ENCODE measurements around the gene RFNG.

Gene RFNG

GRCh38 chr17:82060614-82061013 lies 9.0 kb upstream of the RFNG start:
- no peaks in the 10 kb centered on the region for H3K9me3 Mint-ChIP-seq
- DNase-seq = no peak
- H3K27me3 Mint-ChIP-seq = no peaks in the 10 kb centered on the region
- peaks cover 9% of the 10 kb centered on the region for H3K4me1 Mint-ChIP-seq (ENCODE audit: low read depth)
- H3K27ac Mint-ChIP-seq = no peak overlapping the region
- H3K4me3 Mint-ChIP-seq = no peak overlapping the region
- H3K36me3 Mint-ChIP-seq (ENCODE audit: low read depth) = peaks cover 84% of the 10 kb centered on the region

GRCh38 chr17:82060001-82060380 lies 8.4 kb upstream of the RFNG start:
- Mint-ChIP-seq H3K4me1 (ENCODE audit: low read depth) (peaks cover 9% of the 10 kb centered on the region), H3K36me3 (ENCODE audit: low read depth) (peaks cover 89% of the 10 kb centered on the region), H3K4me3 (no peak overlapping the region), H3K27ac (peak overlapping the region; percentile 55), H3K27me3 (no peaks in the 10 kb centered on the region), H3K9me3 (no peaks in the 10 kb centered on the region)
- DNase-seq = no peak

GRCh38 chr17:82059272-82060000 lies 7.8 kb upstream of the RFNG start:
- no peaks in the 10 kb centered on the region for H3K9me3 Mint-ChIP-seq
- H3K4me3 Mint-ChIP-seq = no peak overlapping the region
- peaks cover 92% of the 10 kb centered on the region for H3K36me3 Mint-ChIP-seq (ENCODE audit: low read depth)
- no peaks in the 10 kb centered on the region for H3K27me3 Mint-ChIP-seq
- peaks cover 11% of the 10 kb centered on the region for H3K4me1 Mint-ChIP-seq (ENCODE audit: low read depth)
- no peak overlapping the region for H3K27ac Mint-ChIP-seq
- no peak for DNase-seq

GRCh38 chr17:82058855-82059249 lies 7.2 kb upstream of the RFNG start:
- H3K4me1 Mint-ChIP-seq (ENCODE audit: low read depth) = peaks cover 5% of the 10 kb centered on the region
- DNase-seq = no peak
- no peak overlapping the region for H3K4me3 Mint-ChIP-seq
- H3K9me3 Mint-ChIP-seq = no peaks in the 10 kb centered on the region
- H3K36me3 Mint-ChIP-seq (ENCODE audit: low read depth) = peaks cover 92% of the 10 kb centered on the region
- no peaks in the 10 kb centered on the region for H3K27me3 Mint-ChIP-seq
- peak overlapping the region; percentile 8 for H3K27ac Mint-ChIP-seq

GRCh38 chr17:82058230-82058854 lies 6.7 kb upstream of the RFNG start:
- H3K4me3 Mint-ChIP-seq = no peak overlapping the region
- peaks cover 10% of the 10 kb centered on the region for H3K4me1 Mint-ChIP-seq (ENCODE audit: low read depth)
- peaks cover 92% of the 10 kb centered on the region for H3K36me3 Mint-ChIP-seq (ENCODE audit: low read depth)
- no peak for DNase-seq
- peak overlapping the region; percentile 41 for H3K27ac Mint-ChIP-seq
- H3K27me3 Mint-ChIP-seq = no peaks in the 10 kb centered on the region
- H3K9me3 Mint-ChIP-seq = no peaks in the 10 kb centered on the region

GRCh38 chr17:82056729-82057621 lies 5.4 kb upstream of the RFNG start:
- Mint-ChIP-seq H3K36me3 (ENCODE audit: low read depth) (peaks cover 83% of the 10 kb centered on the region), H3K4me3 (no peak overlapping the region), H3K27ac (no peak overlapping the region), H3K27me3 (no peaks in the 10 kb centered on the region), H3K4me1 (ENCODE audit: low read depth) (peaks cover 15% of the 10 kb centered on the region), H3K9me3 (no peaks in the 10 kb centered on the region)
- no peak for DNase-seq

- Mint-ChIP-seq H3K4me3 (no peak overlapping the region), H3K4me1 (ENCODE audit: low read depth) (peaks cover 15% of the 10 kb centered on the region), H3K27ac (peak overlapping the region; percentile 47), H3K9me3 (no peaks in the 10 kb centered on the region), H3K36me3 (ENCODE audit: low read depth) (peaks cover 76% of the 10 kb centered on the region), H3K27me3 (no peaks in the 10 kb centered on the region)
- no peak for DNase-seq
Observed at GRCh38 chr17:82055965-82056728, 4.5 kb upstream of the RFNG start.

- no peak overlapping the region for H3K4me3 Mint-ChIP-seq
- peak overlapping the region; percentile 47 for H3K27ac Mint-ChIP-seq
- H3K4me1 Mint-ChIP-seq (ENCODE audit: low read depth) = peaks cover 21% of the 10 kb centered on the region
- DNase-seq = no peak
- H3K36me3 Mint-ChIP-seq (ENCODE audit: low read depth) = peaks cover 69% of the 10 kb centered on the region
- no peaks in the 10 kb centered on the region for H3K9me3 Mint-ChIP-seq
- H3K27me3 Mint-ChIP-seq = no peaks in the 10 kb centered on the region
Observed at GRCh38 chr17:82055023-82055964, 3.7 kb upstream of the RFNG start.

GRCh38 chr17:82054351-82055022 lies 2.9 kb upstream of the RFNG start:
- H3K27ac Mint-ChIP-seq = peak overlapping the region; percentile 47
- H3K4me1 Mint-ChIP-seq (ENCODE audit: low read depth) = peaks cover 24% of the 10 kb centered on the region
- H3K4me3 Mint-ChIP-seq = no peak overlapping the region
- H3K9me3 Mint-ChIP-seq = no peaks in the 10 kb centered on the region
- H3K36me3 Mint-ChIP-seq (ENCODE audit: low read depth) = peaks cover 63% of the 10 kb centered on the region
- H3K27me3 Mint-ChIP-seq = no peaks in the 10 kb centered on the region
- no peak for DNase-seq

GRCh38 chr17:82053556-82054263 lies 2.1 kb upstream of the RFNG start:
- Mint-ChIP-seq H3K9me3 (no peaks in the 10 kb centered on the region), H3K27ac (peak overlapping the region; percentile 77), H3K36me3 (ENCODE audit: low read depth) (peaks cover 58% of the 10 kb centered on the region), H3K4me1 (ENCODE audit: low read depth) (peaks cover 24% of the 10 kb centered on the region), H3K27me3 (no peaks in the 10 kb centered on the region), H3K4me3 (peak overlapping the region; percentile 89)
- DNase-seq = no peak

- H3K36me3 Mint-ChIP-seq (ENCODE audit: low read depth) = peaks cover 54% of the 10 kb centered on the region
- peak overlapping the region; percentile 89 for H3K4me3 Mint-ChIP-seq
- peaks cover 24% of the 10 kb centered on the region for H3K4me1 Mint-ChIP-seq (ENCODE audit: low read depth)
- H3K9me3 Mint-ChIP-seq = no peaks in the 10 kb centered on the region
- no peak for DNase-seq
- no peaks in the 10 kb centered on the region for H3K27me3 Mint-ChIP-seq
- H3K27ac Mint-ChIP-seq = peak overlapping the region; percentile 77
Observed at GRCh38 chr17:82053130-82053529, 1.5 kb upstream of the RFNG start.

GRCh38 chr17:82052638-82053059 lies 1.0 kb upstream of the RFNG start:
- H3K27ac Mint-ChIP-seq = peak overlapping the region; percentile 77
- DNase-seq = no peak
- H3K4me1 Mint-ChIP-seq (ENCODE audit: low read depth) = peaks cover 24% of the 10 kb centered on the region
- H3K27me3 Mint-ChIP-seq = no peaks in the 10 kb centered on the region
- peaks cover 51% of the 10 kb centered on the region for H3K36me3 Mint-ChIP-seq (ENCODE audit: low read depth)
- H3K4me3 Mint-ChIP-seq = peak overlapping the region; percentile 89
- H3K9me3 Mint-ChIP-seq = no peaks in the 10 kb centered on the region
